MM.1S (cell line): ENCODE measurements around the gene C1QTNF9.

Source experiments
- DNase-seq: peaks from one replicate; pipeline ENCODE4 v3.0.0-alpha.2; 2015
- H2AFZ ChIP-seq: fragments of 300-600 bp; sonication (generic); 2 replicates; pipeline ENCODE4 v1.6.0; 2016; ENCODE audit warnings: antibody characterized with exemption, low read length
- H3F3A ChIP-seq: fragments of 300-600 bp; sonication (generic); 2 replicates; pipeline ENCODE4 v1.6.1; 2016; ENCODE audit warnings: mild to moderate bottlenecking, antibody characterized with exemption, low read length, moderate library complexity, mixed read lengths; ENCODE audit not compliant: insufficient read depth
- H3K27ac ChIP-seq: fragments of 300-600 bp; sonication (generic); 2 replicates; pipeline ENCODE4 v1.5.1; 2016; ENCODE audit warnings: mild to moderate bottlenecking, low read length
- H3K27me3 ChIP-seq: fragments of 300-600 bp; sonication (generic); replicated peaks from 2 replicates; pipeline ENCODE4 v1.6.0; 2016; ENCODE audit warnings: low read length; ENCODE audit not compliant: insufficient read depth
- H3K36me3 ChIP-seq: fragments of 300-600 bp; sonication (generic); replicated peaks from 2 replicates; pipeline ENCODE4 v1.6.1; 2016; ENCODE audit warnings: mild to moderate bottlenecking, low read length, mixed read lengths; ENCODE audit not compliant: insufficient read depth
- H3K4me1 ChIP-seq: fragments of 300-600 bp; sonication (generic); 2 replicates; pipeline ENCODE4 v1.6.1; 2016; ENCODE audit warnings: low read length, mixed read lengths
- H3K4me2 ChIP-seq: fragments of 300-600 bp; sonication (generic); 2 replicates; pipeline ENCODE4 v1.6.0; 2016; ENCODE audit warnings: low read depth, low read length
- H3K4me3 ChIP-seq: fragments of 300-600 bp; sonication (generic); 2 replicates; pipeline ENCODE4 v1.5.1; 2016; ENCODE audit warnings: low read length, mixed read lengths
- H3K79me2 ChIP-seq: fragments of 300-600 bp; sonication (generic); 2 replicates; pipeline ENCODE4 v1.6.1; 2016; ENCODE audit warnings: mixed run types, low read length, mixed read lengths
- H3K9ac ChIP-seq: fragments of 300-600 bp; sonication (generic); 2 replicates; pipeline ENCODE4 v1.6.1; 2016; ENCODE audit warnings: low read length, mixed read lengths
- H3K9me2 ChIP-seq: fragments of 300-600 bp; sonication (generic); replicated peaks from 2 replicates; pipeline ENCODE4 v1.6.1; 2016; ENCODE audit warnings: mild to moderate bottlenecking, low read length, mixed read lengths; ENCODE audit not compliant: insufficient read depth
- H3K9me3 ChIP-seq: fragments of 300-600 bp; sonication (generic); replicated peaks from 2 replicates; pipeline ENCODE4 v1.6.1; 2016; ENCODE audit warnings: mild to moderate bottlenecking, low read length, mixed read lengths; ENCODE audit not compliant: insufficient read depth
- H4K20me1 ChIP-seq: fragments of 300-600 bp; sonication (generic); 2 replicates; pipeline ENCODE4 v1.6.1; 2016; ENCODE audit warnings: mild to moderate bottlenecking, low read length, moderate library complexity, mixed read lengths; ENCODE audit not compliant: insufficient read depth
- CTCF ChIP-seq: fragments of 300-600 bp; sonication (generic); IDR thresholded peaks from 2 replicates; pipeline ENCODE4 v1.5.1; 2016; ENCODE audit warnings: antibody characterized with exemption, low read length, mixed read lengths
- EZH2 ChIP-seq: fragments of 300-600 bp; sonication (generic); optimal IDR thresholded peaks from 2 replicates; pipeline ENCODE3; 2017; ENCODE audit warnings: low read depth, mild to moderate bottlenecking, antibody characterized with exemption, low read length, mixed read lengths
- EZH2phosphoT487 ChIP-seq: fragments of 300-600 bp; sonication (generic); IDR thresholded peaks from 2 replicates; pipeline ENCODE4 v1.6.1; 2018; ENCODE audit warnings: antibody characterized with exemption, low read length

C1QTNF9 gene

GRCh38 chr13:24270639-24271141 is 38.7 kb upstream of the C1QTNF9 start:
- no peaks in the 10 kb centered on the region for H3K79me2 ChIP-seq
- H3K4me3 ChIP-seq, result no peak overlapping the region
- H3K9me2 ChIP-seq, result no peaks in the 10 kb centered on the region
- H2AFZ ChIP-seq, result no peak overlapping the region
- H3F3A ChIP-seq, result no peaks in the 10 kb centered on the region
- no peak overlapping the region for H3K4me2 ChIP-seq
- no peak for TF ChIP-seq EZH2phosphoT487
- no peak for TF ChIP-seq CTCF
- DNase-seq, result no peak
- H3K27ac ChIP-seq, result no peak overlapping the region
- H3K9ac ChIP-seq, result no peak overlapping the region
- H3K27me3 ChIP-seq, result no peaks in the 10 kb centered on the region
- no peaks in the 10 kb centered on the region for H4K20me1 ChIP-seq
- H3K9me3 ChIP-seq, result no peaks in the 10 kb centered on the region
- no peaks in the 10 kb centered on the region for H3K4me1 ChIP-seq
- no peaks in the 10 kb centered on the region for H3K36me3 ChIP-seq

- no peak overlapping the region for H3K9ac ChIP-seq
- H2AFZ ChIP-seq, result no peak overlapping the region
- no peak overlapping the region for H3K4me2 ChIP-seq
Measured at GRCh38 chr13:24271231-24271600, 38.2 kb upstream of the C1QTNF9 start.

GRCh38 chr13:24271601-24272451 is 37.6 kb upstream of the C1QTNF9 start:
- no peaks in the 10 kb centered on the region for H3F3A ChIP-seq
- H3K9ac ChIP-seq, result no peak overlapping the region
- H4K20me1 ChIP-seq, result no peaks in the 10 kb centered on the region
- H3K36me3 ChIP-seq, result no peaks in the 10 kb centered on the region
- no peak overlapping the region for H3K4me2 ChIP-seq
- no peak for DNase-seq
- H3K9me2 ChIP-seq, result no peaks in the 10 kb centered on the region
- no peaks in the 10 kb centered on the region for H3K9me3 ChIP-seq
- no peak overlapping the region for H3K4me3 ChIP-seq
- H3K27ac ChIP-seq, result no peak overlapping the region
- no peak overlapping the region for H2AFZ ChIP-seq
- no peak for TF ChIP-seq EZH2
- TF ChIP-seq EZH2phosphoT487, result no peak
- no peak for TF ChIP-seq CTCF
- H3K79me2 ChIP-seq, result no peaks in the 10 kb centered on the region
- H3K4me1 ChIP-seq, result no peaks in the 10 kb centered on the region
- no peaks in the 10 kb centered on the region for H3K27me3 ChIP-seq

More at GRCh38 chr13:24271231-24271600, 38.2 kb upstream of the C1QTNF9 start:
- Histone ChIP-seq H3K4me1 (no peaks in the 10 kb centered on the region), H4K20me1 (no peaks in the 10 kb centered on the region), H3K27me3 (no peaks in the 10 kb centered on the region), H3K27ac (no peak overlapping the region), H3K36me3 (no peaks in the 10 kb centered on the region), H3K4me3 (no peak overlapping the region), H3K9me2 (no peaks in the 10 kb centered on the region), H3K79me2 (no peaks in the 10 kb centered on the region), H3F3A (no peaks in the 10 kb centered on the region), H3K9me3 (no peaks in the 10 kb centered on the region)
- no peak for TF ChIP-seq CTCF
- no peak for TF ChIP-seq EZH2
- TF ChIP-seq EZH2phosphoT487, result no peak
- DNase-seq, result no peak
